SK-N-SH treated with all-trans-retinoic acid at 6 μM for 48 hours (cell line): Measurements from ENCODE around the gene EPHA6.
"Not testable (repeated sequence)": the region's sequence is repeated elsewhere in the genome, so short reads cannot be mapped to it uniquely, and the experiment has no call there.

Experiments used
- ATAC-seq: fragments of 200-7000 bp; cut with Tn5 transposase; 3 replicates; pipeline ENCODE4 v1.9.1; 2020; ENCODE audit warnings: mild to moderate bottlenecking, moderate library complexity
- ARNTL ChIP-seq: fragments of 450-650 bp; formaldehyde crosslinking; IDR thresholded peaks from 2 replicates; pipeline ENCODE4 v1.5.0; 2020; ENCODE audit warnings: low read depth, mild to moderate bottlenecking, moderate library complexity, borderline replicate concordance
- BACH2 ChIP-seq: fragments of 250-450 bp; sonication (Bioruptor Pico); IDR thresholded peaks from 2 replicates; pipeline ENCODE4 v1.9.0; 2021; ENCODE audit warnings: mild to moderate bottlenecking, borderline replicate concordance
- CSDC2 ChIP-seq: fragments of 250-450 bp; sonication (Bioruptor Pico); IDR thresholded peaks from 2 replicates; pipeline ENCODE4 v1.5.0; 2020; ENCODE audit warnings: mild to moderate bottlenecking, moderate library complexity
- ESRRG ChIP-seq: fragments of 250-450 bp; sonication (Bioruptor Pico); IDR thresholded peaks from 2 replicates; pipeline ENCODE4 v1.6.1; 2021; ENCODE audit warnings: mild to moderate bottlenecking
- GLIS3 ChIP-seq: fragments of 250-450 bp; sonication (Bioruptor Pico); IDR thresholded peaks from 2 replicates; pipeline ENCODE4 v1.5.0; 2020; ENCODE audit warnings: mild to moderate bottlenecking, moderate library complexity
- OSR1 ChIP-seq: fragments of 250-450 bp; sonication (Bioruptor Pico); IDR thresholded peaks from 2 replicates; pipeline ENCODE4 v1.8.0; 2022; ENCODE audit warnings: moderate library complexity, mild to moderate bottlenecking, inconsistent platforms
- POU6F1 ChIP-seq: fragments of 250-450 bp; sonication (Bioruptor Pico); IDR thresholded peaks from 2 replicates; pipeline ENCODE4 v1.8.0; 2021; ENCODE audit warnings: low read depth, mild to moderate bottlenecking, moderate library complexity, borderline replicate concordance
- RARB ChIP-seq: fragments of 250-450 bp; sonication (Bioruptor Pico); IDR thresholded peaks from 2 replicates; pipeline ENCODE4 v1.8.0; 2021; ENCODE audit warnings: mild to moderate bottlenecking, moderate library complexity
- SNAI2 ChIP-seq: fragments of 250-450 bp; sonication (Bioruptor Pico); IDR thresholded peaks from 2 replicates; pipeline ENCODE4 v1.5.0; 2020; ENCODE audit warnings: mild to moderate bottlenecking, moderate library complexity
- TCF4 ChIP-seq: fragments of 250-450 bp; sonication (Bioruptor Pico); IDR thresholded peaks from 2 replicates; pipeline ENCODE4 v1.8.0; 2021; ENCODE audit warnings: mild to moderate bottlenecking, moderate library complexity, borderline replicate concordance
- TOX ChIP-seq: fragments of 250-450 bp; sonication (Bioruptor Pico); IDR thresholded peaks from 2 replicates; pipeline ENCODE4 v1.8.0; 2021; ENCODE audit warnings: mild to moderate bottlenecking, moderate library complexity, borderline replicate concordance
- TSHZ2 ChIP-seq: fragments of 250-450 bp; sonication (Bioruptor Pico); IDR thresholded peaks from 2 replicates; pipeline ENCODE4 v1.5.0; 2020; ENCODE audit warnings: mild to moderate bottlenecking, moderate library complexity
- ZC3H10 ChIP-seq: fragments of 250-450 bp; sonication (Bioruptor Pico); IDR thresholded peaks from 2 replicates; pipeline ENCODE4 v1.5.1; 2021; ENCODE audit warnings: mild to moderate bottlenecking, moderate library complexity
- ZNF565 ChIP-seq: fragments of 450-650 bp; formaldehyde crosslinking; conservative IDR thresholded peaks from 2 replicates; pipeline ENCODE4 v1.5.0; 2020; ENCODE audit warnings: low read depth, mild to moderate bottlenecking, moderate library complexity
- ZNF8 ChIP-seq: fragments of 450-650 bp; formaldehyde crosslinking; IDR thresholded peaks from 2 replicates; pipeline ENCODE4 v1.5.0; 2020; ENCODE audit warnings: mild to moderate bottlenecking, moderate library complexity
- TF ChIP-seq, protein P1 (sequence below): fragments of 250-450 bp; sonication (Bioruptor Pico); IDR thresholded peaks from 2 replicates; pipeline ENCODE4 v1.5.1; 2020; ENCODE audit warnings: low read depth, mild to moderate bottlenecking, moderate library complexity
- TF ChIP-seq, protein P2 (sequence below): fragments of 250-450 bp; sonication (Bioruptor Pico); IDR thresholded peaks from 2 replicates; pipeline ENCODE4 v1.8.0; 2020; ENCODE audit warnings: mild to moderate bottlenecking, moderate library complexity, borderline replicate concordance
- TF ChIP-seq, protein P3 (sequence below): fragments of 250-450 bp; sonication (Bioruptor Pico); IDR thresholded peaks from 2 replicates; pipeline ENCODE4 v1.5.1; 2021; ENCODE audit warnings: mild to moderate bottlenecking, moderate library complexity

The EPHA6 gene

DNA sequence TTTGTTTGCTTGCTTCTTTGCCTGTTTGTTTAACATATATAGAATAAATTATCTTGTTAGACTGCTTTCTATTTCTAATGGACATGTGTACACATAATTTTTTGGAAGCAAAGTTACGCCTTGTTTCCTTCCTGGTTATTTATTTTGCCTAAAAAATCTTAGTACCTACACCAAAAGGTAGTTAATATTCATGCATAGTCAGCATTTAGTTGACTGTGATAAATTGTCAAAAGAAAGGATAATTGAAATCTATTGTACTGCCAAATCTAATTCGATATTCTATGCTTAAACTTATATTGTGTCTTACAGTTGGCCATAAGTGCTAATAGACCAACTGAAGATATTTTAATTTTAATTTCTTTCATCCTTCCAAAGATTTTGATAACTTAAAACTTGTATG, 716.3 kb downstream of the EPHA6 start:
- no peak for TF ChIP-seq ZNF565 (CRISPR knock-in tag)
- no peak for TF ChIP-seq TCF4 (CRISPR knock-in tag)
- no peak for TF ChIP-seq ZNF8 (CRISPR knock-in tag)
- TF ChIP-seq TOX (CRISPR knock-in tag): no peak
- no peak for TF ChIP-seq BACH2 (CRISPR knock-in tag)
- TF ChIP-seq ESRRG (CRISPR knock-in tag): no peak
- TF ChIP-seq TSHZ2 (CRISPR knock-in tag): no peak
- TF ChIP-seq SNAI2 (CRISPR knock-in tag): no peak
- TF ChIP-seq RARB (CRISPR knock-in tag): no peak
- TF ChIP-seq OSR1 (CRISPR knock-in tag): no peak
- TF ChIP-seq, protein P1, sequence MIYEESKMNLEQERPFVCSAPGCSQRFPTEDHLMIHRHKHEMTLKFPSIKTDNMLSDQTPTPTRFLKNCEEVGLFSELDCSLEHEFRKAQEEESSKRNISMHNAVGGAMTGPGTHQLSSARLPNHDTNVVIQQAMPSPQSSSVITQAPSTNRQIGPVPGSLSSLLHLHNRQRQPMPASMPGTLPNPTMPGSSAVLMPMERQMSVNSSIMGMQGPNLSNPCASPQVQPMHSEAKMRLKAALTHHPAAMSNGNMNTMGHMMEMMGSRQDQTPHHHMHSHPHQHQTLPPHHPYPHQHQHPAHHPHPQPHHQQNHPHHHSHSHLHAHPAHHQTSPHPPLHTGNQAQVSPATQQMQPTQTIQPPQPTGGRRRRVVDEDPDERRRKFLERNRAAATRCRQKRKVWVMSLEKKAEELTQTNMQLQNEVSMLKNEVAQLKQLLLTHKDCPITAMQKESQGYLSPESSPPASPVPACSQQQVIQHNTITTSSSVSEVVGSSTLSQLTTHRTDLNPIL (CRISPR knock-in tag): no peak
- TF ChIP-seq, protein P2, sequence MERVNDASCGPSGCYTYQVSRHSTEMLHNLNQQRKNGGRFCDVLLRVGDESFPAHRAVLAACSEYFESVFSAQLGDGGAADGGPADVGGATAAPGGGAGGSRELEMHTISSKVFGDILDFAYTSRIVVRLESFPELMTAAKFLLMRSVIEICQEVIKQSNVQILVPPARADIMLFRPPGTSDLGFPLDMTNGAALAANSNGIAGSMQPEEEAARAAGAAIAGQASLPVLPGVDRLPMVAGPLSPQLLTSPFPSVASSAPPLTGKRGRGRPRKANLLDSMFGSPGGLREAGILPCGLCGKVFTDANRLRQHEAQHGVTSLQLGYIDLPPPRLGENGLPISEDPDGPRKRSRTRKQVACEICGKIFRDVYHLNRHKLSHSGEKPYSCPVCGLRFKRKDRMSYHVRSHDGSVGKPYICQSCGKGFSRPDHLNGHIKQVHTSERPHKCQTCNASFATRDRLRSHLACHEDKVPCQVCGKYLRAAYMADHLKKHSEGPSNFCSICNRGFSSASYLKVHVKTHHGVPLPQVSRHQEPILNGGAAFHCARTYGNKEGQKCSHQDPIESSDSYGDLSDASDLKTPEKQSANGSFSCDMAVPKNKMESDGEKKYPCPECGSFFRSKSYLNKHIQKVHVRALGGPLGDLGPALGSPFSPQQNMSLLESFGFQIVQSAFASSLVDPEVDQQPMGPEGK (CRISPR knock-in tag): no peak
- no peak for TF ChIP-seq GLIS3 (CRISPR knock-in tag)
- no peak for ATAC-seq

DNA sequence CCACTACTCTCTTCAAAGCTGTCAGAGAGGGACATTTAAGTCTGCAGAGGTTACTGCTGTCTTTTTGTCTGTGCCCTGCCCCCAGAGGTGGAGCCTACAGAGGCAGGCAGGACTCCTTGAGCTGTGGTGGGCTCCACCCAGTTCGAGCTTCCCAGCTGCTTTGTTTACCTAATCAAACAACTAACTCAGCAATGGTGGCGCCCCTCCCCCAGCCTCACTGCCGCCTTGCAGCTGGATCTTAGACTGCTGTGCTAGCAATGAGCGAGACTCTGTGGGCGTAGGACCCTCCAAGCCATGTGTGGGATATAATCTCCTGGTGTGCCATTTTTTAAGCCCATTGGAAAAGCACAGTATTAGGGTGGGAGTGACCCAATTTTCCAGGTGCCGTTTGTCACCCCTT, 733.2 kb downstream of the EPHA6 start:
- not testable (repeated sequence) for ATAC-seq

DNA sequence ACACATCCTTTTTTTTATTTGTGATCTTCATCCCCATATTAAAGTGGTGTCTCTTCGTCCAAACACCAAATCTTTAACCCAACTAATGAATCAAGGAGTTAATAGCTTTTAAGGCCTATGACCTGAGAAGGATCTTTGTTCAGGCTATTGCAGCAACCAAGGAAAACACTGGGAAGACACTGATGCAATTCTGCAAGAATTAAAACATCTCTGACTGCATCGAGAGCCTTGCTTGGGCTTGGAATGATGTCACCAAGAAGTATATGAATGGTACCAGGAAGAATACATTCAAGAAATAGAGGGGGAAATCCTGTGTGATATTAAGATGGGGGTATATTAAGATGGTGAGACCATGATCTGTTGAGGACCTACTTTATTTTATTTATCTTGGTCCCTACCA, 736.0 kb downstream of the EPHA6 start:
- TF ChIP-seq SNAI2 (CRISPR knock-in tag) (no peak), ARNTL (CRISPR knock-in tag) (no peak), TSHZ2 (CRISPR knock-in tag) (no peak), POU6F1 (CRISPR knock-in tag) (no peak), CSDC2 (CRISPR knock-in tag) (no peak), ZC3H10 (CRISPR knock-in tag) (no peak)
- TF ChIP-seq, protein P3, sequence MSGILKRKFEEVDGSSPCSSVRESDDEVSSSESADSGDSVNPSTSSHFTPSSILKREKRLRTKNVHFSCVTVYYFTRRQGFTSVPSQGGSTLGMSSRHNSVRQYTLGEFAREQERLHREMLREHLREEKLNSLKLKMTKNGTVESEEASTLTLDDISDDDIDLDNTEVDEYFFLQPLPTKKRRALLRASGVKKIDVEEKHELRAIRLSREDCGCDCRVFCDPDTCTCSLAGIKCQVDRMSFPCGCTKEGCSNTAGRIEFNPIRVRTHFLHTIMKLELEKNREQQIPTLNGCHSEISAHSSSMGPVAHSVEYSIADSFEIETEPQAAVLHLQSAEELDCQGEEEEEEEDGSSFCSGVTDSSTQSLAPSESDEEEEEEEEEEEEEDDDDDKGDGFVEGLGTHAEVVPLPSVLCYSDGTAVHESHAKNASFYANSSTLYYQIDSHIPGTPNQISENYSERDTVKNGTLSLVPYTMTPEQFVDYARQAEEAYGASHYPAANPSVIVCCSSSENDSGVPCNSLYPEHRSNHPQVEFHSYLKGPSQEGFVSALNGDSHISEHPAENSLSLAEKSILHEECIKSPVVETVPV: no peak
- TF ChIP-seq, protein P1 (CRISPR knock-in tag): no peak
- ATAC-seq: no peak
